HG02678 (cell line): ENCODE measurements around the gene PLCH2.

Source experiments
- ATAC-seq: cut with Tn5 transposase; IDR thresholded peaks from one replicate; pipeline ENCODE4 v1.9.1; 2021; ENCODE audit warnings: mild to moderate bottlenecking, moderate library complexity; ENCODE audit not compliant: unreplicated experiment

The PLCH2 gene

DNA sequence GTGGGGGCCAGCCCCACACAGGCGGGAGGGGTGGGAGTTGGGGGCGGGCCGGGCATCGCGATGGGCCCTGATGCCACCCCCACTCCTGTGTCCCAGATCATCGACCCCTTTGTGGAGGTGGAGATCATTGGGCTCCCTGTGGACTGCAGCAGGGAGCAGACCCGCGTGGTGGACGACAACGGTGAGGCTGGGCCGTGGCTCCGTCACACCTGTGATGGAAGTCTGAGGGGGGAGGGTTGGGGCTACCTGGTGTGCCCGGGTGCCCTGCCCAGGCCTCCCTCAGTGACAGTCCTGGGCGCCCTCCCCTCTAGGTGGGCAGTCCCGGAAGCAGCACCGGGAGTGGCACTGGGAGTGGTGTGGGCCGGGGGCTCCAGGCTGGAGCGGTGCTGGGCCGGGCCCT lies 22.6 kb downstream of the PLCH2 start:
- no peak for ATAC-seq

DNA sequence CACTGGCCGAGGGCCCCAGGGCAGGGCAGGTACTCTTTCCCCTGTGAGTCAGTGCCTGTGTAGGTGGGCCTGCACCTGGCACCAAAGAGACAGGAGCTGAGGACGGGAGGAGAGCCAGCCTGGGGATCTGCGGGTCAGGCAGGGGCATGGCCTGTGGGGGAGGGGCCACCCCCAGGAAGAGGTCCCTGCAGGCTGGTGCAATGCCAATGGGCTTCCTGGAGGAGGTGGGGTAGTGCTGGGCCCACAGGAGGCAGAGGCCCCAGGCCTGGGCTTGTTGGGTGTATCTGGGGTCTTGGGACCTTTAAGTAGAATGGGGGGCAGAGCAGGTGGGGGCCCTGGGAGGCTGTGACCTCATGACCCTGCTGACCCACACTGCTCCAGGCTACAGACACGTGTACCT lies 23.2 kb downstream of the PLCH2 start:
- ATAC-seq = no peak

DNA sequence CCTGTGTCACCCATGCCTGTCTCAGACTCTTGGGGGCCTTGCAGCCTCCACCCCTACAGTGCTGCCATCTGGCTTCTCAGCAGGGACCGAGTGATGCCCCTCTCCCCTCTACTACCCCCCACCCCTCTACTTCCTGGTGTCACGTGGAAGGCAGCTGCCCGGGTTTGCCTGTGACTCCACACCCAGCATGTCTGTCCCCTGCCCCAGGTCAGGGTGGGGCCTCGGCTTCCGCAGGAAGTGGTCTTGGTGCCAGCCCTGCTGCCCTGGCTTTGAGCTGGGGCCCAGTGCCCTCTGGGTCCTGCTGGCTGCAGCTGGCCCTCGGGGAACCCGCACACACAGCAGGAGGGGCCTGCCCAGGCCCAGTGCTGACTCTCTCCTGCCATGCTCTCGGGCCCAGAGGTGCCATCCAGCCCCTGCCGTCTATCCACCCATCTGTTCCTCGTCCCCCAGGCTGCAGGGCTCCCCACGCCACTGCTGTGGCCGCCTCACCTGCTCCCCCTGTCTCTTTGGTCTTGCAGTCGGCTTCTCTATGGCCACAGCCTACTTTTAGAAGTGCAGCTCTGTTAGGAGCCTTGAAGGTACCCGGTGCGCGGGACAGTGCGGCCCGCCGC lies 24.0 kb downstream of the PLCH2 start:
- ATAC-seq = no peak

DNA sequence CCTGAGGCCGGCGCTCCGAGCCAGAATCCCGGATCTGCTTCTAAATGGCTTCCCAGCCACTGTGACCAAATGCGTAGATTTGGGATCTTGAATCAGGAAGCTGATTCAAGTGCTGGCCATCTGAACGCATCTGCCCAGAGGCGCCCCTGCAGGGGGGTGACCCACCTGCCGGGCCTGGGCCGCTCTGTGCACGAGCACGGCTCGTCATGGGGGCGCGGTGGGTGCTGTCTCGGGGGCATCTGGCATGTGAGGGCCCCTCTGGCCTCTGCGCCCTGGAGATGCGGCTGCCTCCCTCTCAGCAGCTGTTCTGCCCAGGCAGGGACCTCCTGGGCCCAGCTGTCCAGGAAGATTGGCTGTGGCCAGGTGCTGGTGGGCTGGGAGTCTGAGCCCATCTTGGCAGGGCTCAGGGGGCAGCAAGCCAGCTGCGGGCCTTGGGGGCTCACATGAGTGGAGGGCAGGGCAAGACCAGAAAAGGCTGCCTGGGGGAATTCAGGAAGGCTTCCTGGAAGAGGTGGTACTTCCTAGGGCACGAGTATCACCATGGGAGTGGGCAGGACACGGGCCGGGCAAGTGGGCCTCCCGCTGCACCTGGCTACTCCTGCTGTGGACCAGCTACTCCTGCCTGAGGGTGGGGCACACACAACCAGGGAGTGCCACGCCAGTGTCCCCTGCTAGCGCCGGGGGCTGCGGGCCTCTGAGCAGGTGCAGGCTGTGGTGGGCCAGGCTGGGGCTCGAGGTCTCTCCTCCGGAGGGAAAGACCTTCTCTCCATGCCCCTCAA lies 25.1 kb downstream of the PLCH2 start:
- no peak for ATAC-seq

DNA sequence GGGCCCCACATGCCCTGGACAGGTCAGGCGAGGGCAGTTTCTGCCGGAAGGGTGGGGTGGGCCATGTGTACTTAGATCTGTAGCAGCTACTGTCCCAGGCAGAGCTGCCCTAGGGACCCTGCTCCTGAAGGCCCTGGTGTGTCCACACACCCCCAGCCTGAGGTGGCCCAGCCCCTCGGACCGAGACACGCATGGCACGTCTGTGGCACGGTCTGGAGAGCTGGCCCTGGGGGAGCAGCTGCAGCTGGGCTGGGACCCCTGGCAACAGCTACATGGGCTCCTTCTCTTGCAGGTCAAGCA lies 25.7 kb downstream of the PLCH2 start:
- no peak for ATAC-seq

DNA sequence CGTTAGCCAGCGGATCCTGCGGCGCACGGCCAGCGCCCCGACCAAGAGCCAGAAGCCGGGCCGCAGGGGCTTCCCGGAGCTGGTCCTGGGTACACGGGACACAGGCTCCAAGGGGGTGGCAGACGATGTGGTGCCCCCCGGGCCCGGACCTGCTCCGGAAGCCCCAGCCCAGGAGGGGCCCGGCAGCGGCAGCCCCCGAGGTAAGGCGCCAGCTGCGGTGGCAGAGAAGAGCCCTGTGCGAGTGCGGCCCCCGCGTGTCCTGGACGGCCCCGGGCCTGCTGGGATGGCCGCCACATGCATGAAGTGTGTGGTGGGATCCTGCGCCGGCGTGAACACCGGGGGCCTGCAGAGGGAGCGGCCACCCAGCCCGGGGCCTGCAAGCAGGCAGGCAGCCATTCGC lies 26.1 kb downstream of the PLCH2 start:
- ATAC-seq = no peak

DNA sequence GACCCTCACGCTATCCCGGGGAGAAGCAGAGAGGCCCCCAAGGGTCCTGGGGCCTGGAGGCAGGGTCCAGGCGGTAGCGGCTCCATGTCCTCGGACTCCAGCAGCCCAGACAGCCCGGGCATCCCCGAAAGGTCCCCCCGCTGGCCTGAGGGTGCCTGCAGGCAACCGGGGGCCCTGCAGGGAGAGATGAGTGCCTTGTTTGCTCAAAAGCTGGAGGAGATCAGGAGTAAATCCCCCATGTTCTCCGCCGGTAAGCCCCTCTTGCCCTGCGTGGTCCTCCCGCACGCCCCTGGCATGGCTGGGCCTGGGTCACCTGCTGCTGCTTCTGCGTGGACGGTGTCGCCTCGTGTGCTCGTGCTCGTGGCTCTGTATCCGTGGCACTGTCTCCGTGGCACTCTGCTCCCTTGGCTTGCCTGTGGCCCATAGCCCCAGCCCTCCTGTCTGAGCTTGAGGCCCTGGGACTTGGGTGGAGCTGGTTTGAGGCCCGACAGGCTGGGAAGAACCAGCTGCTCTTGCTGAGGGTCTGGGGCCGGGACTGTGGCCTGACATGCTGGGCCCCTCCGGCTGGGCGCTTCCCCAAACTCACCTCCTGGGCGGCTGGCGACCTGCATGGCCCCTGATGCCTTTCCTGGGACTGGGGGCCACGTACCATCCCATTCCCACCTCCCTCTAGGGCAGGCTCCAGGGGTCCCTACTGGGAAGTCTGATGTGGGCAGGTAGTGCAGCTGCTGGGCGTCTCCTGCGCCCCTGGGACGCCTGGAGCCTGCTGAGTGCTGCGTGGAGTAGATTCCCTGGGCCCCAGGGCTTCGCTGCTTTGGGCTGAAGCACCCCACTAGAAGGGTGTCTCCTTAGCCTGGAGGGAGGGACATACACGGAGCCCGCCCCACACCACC lies 26.8 kb downstream of the PLCH2 start:
- no peak for ATAC-seq

DNA sequence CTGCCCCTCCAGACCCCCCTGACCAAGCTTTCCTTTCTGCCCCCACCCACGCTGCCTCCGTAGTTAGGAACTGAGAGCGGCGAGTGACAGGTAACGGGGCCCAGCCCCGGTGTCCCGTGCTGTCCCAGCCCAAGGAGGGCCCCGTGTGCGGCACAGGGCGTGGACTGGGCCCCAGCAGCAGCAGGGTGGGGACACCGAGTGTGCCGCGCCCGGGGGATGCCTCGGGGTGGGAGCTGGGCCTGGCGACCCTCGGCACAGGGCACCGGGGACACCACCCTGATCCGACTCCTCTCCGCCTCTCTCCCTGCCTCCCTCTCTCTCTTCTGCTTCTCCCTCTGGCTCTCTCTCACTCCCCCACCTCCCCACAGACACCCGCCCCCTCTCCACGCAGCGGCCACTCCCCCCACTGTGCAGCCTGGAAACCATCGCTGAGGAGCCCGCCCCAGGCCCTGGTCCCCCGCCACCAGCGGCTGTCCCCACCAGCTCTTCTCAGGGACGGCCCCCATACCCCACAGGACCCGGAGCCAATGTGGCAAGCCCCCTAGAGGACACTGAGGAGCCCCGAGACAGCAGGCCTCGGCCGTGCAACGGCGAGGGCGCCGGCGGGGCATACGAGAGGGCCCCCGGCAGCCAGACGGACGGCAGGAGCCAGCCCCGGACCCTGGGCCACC lies 27.6 kb downstream of the PLCH2 start:
- no peak for ATAC-seq

DNA sequence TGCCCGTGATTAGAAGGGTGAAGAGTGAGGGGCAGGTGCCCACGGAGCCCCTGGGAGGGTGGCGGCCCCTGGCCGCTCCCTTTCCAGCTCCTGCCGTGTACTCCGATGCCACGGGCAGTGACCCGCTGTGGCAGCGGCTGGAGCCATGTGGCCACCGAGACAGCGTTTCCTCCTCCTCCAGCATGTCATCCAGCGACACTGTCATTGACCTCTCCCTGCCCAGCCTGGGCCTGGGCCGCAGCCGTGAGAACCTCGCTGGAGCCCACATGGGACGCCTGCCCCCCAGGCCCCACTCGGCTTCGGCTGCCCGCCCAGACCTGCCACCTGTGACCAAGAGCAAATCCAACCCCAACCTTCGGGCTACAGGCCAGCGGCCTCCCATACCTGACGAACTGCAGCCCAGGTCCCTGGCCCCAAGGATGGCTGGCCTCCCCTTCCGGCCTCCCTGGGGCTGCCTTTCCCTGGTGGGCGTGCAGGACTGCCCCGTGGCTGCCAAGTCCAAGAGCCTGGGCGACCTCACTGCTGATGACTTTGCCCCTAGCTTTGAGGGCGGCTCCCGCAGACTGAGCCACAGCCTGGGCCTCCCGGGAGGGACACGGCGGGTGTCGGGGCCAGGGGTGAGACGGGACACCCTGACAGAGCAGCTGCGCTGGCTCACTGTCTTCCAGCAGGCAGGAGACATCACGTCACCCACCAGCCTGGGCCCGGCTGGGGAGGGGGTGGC lies 28.3 kb downstream of the PLCH2 start:
- no peak for ATAC-seq

DNA sequence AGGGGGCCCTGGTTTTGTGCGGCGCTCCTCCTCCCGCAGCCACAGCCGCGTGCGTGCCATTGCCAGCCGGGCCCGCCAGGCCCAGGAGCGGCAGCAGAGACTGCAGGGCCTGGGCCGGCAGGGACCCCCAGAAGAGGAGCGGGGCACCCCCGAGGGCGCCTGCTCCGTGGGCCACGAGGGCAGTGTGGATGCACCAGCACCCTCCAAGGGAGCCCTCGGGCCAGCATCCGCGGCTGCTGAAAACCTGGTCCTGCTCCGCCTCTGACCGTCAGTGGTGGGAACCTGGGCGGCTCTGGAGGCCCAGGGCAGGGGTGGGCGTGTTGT lies 28.8 kb downstream of the PLCH2 start:
- ATAC-seq = no peak

DNA sequence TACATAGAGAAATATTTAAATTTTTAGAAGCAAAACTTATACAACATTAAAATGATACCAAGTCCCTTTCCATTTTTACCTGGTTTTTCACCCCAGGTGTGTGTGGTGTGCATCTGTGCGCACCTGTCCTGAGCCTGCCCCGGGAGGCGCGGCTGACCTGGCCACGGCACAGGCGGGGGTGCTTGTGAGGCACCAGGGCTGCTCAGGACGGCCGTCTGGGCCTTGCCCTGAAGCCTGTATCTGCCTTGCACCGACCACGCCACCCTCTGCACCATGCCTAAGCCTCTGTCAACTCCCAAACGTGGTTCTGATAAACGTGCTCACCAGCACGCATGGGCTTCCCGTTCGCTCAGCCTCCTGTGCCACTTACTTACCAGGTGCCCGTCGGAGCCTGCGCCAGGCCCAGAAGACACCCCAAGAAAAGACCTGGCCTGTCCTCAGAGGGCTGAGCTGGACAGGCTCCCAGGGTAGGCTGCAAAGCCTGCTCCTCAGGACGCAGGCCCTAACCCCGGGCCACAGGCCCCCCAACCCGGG lies 29.4 kb downstream of the PLCH2 start:
- ATAC-seq = no peak

DNA sequence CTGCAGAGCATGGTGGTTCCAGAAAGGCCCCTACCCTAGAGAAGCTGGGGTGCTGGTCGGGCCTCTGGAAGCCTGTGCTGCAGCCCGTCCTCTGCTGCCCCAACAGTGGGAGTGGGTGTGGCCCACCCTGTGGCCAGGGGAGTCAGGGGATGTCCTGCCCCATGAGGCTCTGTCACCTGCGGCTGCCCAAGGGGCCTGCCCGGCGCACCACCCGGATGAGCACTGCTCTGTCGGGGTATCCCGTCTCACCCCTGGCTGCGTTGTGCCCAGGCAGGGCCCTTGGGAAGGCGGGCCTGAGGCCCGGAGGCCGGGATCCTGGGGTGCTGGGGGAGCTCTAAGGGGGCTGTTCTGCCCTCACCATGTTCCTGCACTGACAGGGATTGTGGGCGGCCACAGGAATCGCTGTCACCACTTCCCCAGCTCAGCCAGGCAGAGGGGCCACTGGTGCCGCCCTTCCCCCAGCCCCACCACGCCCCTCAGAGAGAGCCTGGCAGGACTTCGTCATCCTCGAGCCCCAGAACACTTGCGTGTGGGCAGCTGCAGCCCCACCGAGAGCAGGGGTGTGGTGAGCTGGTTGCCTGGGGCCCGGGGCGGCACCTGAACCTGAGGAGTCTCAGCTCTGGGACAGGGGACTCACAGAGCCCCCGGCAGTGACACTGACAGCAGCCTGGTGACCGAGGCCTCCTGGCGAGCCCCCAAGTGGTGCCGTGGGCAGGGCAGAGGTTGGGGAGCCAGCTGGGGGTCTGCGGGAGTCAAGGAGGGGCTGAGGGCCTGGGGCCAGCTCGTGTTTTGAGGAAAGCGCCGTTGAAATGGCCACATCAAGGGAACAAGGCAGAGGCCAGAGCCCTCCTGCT lies 30.1 kb downstream of the PLCH2 start:
- no peak for ATAC-seq

DNA sequence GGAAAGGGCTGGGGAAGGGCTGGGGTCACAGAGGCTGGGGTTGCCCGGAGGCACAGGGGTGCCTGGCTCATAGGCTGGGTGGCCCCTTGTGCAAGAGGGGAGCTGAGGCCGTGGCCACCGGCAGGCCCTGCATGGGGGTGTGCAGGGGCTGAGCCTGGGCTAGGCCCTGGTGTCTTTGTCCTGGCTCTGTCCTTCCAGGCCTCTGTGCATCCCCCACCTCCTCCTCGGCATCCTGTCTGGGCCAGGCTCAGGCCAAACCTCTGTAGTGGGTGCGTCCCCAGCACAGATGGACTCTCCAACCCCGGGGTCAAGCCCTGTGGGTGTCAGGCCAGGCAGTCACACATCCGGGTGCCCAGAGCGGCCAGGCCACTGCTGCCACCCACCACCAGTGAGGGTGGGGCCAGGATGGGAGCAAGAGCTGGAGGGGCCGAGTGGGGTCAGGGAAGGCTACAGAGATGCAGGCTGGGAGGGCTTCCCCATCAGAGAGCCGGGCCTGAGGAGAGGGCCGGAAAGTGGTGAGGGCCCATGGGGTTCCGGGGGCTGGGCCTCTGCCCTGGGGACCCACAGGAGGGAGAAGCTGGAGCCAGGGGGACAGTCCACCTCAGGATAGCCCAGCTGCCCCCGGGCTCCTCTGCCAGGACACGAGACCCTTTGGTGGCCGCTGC lies 30.9 kb downstream of the PLCH2 start:
- ATAC-seq = no peak

DNA sequence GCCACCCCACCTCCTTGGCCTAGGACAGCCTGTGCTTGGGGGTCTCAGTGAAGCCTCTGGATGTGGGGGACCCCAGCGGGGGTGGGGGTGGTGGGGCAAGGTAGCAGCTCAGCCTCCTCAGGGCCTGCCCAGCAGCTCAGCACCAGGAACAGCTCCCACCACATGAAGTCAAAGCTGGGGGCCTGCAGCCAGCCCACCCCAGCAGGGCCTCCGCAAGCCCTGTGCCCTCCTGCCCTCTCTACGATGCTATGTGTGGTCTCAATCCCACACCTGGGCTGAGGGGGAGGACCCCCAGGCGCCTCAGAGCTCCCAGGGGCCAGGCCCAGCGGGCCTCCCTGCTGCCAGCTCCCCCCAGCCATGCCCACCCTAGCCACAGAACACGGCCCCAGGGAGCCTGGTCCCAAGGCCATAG lies 31.7 kb downstream of the PLCH2 start:
- no peak for ATAC-seq

DNA sequence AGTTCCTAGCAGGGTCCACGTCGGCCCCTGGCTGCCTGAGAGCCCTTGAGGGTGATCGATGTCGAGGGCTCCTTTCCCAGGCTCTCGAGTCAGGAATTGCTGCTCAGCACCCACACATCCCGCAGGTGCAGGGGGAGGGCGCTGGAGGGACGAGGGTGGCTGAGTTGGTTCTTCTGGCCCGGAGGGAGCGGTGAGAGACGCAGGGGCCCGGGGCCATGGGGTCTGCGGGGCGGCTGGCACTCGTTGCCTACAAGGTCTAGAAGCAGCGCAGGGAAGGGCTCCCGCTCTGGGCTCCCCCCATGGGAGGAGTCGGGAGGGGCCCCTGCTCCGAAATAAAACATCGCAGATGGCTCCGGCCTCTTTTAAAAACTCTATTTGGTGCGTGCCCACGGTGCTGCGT lies 32.1 kb downstream of the PLCH2 start:
- no peak for ATAC-seq

DNA sequence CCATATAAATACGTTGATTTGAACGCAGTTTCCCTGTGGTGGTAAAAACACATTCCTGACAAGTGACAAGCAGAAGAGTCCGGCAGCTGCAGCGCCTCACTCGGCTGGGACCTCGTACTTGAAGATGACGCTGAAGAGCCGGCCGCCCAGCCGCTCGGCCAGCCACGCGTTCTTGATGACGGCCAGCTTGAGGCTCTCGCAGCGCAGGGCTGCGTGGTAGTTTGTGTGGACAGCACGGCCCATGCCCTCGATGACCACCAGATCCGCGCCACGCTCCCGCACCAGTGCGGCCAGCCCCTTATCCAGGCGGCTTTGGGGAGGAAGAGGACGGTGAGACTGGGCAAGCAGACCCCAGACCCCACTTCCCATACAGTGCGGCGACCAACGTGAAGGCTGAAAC lies 32.7 kb downstream of the PLCH2 start:
- no peak for ATAC-seq

DNA sequence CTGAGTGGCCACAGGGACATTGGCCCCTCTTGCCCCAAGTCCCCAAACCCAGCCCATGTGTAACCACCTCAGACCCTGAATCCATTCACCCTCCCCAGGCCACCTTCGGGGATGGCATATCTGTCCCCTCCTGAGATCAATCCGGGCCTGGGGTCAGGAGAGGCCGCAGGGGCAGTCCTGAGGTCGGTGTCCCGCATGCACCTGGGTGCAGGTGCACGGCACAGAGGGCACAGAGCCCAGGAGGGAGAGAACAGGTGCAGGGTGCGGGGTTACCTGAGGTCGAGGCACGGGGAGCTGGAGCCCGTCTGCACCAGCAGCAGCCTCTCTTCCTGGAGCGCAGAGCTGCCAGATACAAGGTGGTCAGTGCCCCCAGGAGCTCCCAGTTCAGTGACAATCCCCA lies 33.5 kb downstream of the PLCH2 start:
- no peak for ATAC-seq

DNA sequence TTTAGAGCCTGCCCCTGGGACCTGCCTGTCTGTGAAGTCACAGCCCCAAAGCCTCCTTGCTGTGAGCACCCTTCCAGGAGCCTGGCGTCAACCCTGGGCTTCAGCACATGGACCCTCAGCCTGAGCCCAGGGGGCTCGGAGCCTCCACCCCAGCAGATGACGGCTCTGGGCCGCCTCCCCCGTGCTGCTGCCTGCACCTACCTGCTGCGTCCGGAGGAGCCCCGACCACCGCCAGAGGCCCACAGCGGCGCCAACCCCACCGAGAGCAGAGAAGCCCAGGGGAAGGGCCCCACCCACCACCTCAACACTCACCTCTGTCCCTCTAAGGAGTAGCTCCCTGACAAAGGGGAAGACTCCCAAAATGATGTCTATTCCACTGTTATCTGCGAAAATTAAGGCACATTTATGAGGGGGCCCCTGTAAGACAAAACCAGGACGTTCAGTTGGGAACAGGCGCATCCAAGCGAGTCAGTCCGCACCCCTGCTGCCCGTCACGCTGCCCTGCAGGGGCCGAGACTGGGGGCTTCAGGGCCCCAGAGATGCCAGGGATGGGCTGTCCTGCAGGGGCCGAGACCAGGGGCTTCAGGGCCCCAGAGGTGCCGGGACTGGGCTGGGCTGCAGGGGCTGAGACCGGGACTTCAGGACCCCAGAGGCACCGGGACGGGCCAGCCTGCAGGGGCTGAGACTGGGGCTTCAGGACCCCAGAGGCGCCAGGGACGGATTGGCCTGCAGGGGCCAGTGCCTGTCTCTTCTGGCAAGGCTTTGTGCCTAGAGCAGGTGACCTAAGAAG lies 34.5 kb downstream of the PLCH2 start:
- no peak for ATAC-seq
